D721Med (cell line): ENCODE measurements around the gene VPS13D.
A peak's percentile ranks its signal among the peaks of the same experiment; 100 is the strongest.

Experiments used
- DNase-seq: peaks from one replicate; pipeline ENCODE4 v3.0.0; 2011; ENCODE audit warnings: low spot score; ENCODE audit not compliant: insufficient read length
- FAIRE-seq: peaks from 2 replicates; lab custom pipeline; 2011; peaks lifted over from hg19 to GRCh38; lab: Jason Lieb, UNC
- TF ChIP-seq, protein P1 (sequence below): IDR thresholded peaks from 2 replicates; pipeline ENCODE4 v1.5.1; 2012; ENCODE audit warnings: mild to moderate bottlenecking, control low read depth; ENCODE audit not compliant: insufficient read depth; ENCODE audit errors: missing control alignments

The VPS13D gene

DNA sequence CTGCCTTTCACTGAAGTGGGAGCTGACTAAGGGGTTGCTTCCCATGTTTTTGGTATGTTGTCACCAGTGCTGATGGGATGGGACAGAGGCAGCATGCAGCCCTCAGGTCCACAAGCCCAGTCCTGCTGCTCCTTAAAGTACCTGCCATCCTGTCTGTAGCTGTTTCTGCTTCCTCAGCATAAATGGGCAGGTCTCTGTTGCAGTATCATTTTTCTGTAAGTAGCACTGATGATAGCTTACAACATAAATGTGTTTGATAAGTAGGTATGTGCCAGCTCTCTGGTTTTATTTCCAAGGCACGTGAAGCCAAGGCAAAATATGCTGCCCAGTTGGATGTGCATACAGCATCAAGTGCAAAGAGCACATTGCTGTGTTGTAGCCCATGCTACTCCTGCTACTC lies 173.0 kb downstream of the VPS13D start:
- DNase-seq = no peak
- no peak for FAIRE-seq
- TF ChIP-seq, protein P1, sequence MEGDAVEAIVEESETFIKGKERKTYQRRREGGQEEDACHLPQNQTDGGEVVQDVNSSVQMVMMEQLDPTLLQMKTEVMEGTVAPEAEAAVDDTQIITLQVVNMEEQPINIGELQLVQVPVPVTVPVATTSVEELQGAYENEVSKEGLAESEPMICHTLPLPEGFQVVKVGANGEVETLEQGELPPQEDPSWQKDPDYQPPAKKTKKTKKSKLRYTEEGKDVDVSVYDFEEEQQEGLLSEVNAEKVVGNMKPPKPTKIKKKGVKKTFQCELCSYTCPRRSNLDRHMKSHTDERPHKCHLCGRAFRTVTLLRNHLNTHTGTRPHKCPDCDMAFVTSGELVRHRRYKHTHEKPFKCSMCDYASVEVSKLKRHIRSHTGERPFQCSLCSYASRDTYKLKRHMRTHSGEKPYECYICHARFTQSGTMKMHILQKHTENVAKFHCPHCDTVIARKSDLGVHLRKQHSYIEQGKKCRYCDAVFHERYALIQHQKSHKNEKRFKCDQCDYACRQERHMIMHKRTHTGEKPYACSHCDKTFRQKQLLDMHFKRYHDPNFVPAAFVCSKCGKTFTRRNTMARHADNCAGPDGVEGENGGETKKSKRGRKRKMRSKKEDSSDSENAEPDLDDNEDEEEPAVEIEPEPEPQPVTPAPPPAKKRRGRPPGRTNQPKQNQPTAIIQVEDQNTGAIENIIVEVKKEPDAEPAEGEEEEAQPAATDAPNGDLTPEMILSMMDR = no peak

DNA sequence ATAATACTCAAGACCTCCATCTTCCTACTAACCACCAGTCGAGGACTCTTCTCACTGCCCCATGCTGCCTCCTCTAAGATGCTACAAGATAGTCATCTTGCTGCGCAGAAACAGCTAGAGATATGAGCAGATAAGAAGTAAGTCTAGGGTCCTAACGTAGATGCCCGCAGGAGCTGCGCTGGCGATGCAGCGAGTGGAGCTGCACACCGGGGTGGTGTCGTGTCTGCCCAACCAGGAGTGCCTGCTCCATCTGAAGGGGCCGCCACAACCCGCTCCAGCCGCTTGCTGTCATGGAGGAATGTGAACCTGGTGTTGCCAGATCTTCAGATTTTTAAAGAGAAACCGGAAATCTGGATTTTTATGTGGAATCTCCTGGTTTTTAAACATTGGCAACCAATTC lies 175.1 kb downstream of the VPS13D start:
- DNase-seq (no peak), FAIRE-seq (no peak)
- TF ChIP-seq, protein P1 = no peak

DNA sequence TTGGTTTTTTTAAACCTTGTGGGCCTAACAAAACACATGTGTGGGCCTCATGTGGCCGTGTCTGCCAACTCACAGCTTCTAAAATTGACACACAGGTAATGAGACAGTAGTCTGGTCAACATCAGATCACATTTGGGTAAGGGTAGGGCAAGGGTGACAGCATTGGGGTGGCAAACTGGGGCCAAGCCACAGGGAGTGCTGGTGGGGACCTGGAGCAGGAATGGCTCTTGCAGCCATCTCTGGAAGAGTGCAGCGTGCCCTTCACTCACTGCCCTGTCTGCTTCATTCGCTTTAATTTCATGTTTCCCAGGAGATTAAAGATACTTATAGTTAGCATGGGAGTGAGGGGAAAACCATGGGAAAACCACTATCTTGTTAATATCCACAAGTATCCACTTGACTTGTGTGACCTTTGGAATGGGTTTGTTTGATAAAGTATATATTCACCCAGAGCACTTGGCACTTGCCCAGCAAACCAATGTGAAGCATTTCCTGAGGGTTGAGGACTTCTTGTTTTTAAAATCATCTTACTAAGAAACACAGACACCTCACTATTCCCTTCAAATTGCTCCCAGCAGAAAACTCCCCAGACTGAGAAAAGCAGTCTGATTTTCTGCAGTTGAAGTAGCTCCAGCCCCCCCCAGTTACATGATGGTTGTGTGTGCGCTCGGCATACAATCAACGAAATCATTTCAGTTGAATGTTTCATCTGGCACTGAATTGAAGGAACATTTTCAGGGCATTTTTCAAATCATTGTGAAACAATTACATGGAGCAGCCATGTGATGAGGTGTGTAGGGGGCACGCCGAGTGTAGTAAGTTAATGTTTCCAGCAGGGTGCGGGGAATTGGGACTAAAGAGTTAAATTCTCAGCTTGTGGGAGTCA lies 175.7 kb downstream of the VPS13D start:
- TF ChIP-seq, protein P1 = no peak
- FAIRE-seq (no peak), DNase-seq (no peak)

DNA sequence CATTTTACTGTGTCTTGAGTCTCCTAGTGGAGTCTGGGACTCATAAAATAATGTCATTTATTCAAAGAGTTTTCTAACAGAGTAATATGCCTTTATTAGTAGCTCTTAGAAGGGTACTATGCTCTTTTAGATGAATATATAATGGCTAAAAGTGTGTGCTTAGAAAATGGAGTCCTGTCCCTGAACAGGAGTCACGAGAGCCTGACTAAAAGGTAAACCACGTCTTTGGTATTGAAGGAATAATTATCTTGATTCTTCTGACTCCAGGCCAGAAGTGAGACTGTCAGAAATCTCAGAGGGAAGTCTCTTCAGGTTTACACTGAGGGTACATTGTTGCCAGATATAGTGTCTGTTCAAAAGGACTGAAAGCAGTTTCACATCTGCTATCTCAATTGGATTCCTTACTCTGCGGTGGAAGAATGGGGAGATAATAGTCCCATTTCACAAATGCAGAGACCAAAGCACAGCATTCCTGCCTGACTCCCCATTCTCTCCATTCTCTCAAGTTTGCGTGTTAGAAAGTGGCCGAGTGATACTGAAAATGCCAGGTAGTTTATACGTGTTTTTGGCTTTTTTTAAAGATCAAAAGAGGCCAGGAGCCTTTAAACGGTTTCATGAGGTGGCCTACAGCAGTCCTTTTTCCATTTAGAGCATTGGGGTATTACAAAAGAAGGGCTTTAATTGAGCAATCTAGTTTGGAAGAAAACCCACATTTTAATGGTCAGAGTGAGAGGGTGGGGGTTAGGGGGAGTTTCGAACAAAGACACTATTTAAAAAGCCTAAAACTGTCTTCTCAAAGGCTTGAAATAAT lies 176.6 kb downstream of the VPS13D start:
- no peak for FAIRE-seq
- no peak for DNase-seq
- TF ChIP-seq, protein P1 = no peak

DNA sequence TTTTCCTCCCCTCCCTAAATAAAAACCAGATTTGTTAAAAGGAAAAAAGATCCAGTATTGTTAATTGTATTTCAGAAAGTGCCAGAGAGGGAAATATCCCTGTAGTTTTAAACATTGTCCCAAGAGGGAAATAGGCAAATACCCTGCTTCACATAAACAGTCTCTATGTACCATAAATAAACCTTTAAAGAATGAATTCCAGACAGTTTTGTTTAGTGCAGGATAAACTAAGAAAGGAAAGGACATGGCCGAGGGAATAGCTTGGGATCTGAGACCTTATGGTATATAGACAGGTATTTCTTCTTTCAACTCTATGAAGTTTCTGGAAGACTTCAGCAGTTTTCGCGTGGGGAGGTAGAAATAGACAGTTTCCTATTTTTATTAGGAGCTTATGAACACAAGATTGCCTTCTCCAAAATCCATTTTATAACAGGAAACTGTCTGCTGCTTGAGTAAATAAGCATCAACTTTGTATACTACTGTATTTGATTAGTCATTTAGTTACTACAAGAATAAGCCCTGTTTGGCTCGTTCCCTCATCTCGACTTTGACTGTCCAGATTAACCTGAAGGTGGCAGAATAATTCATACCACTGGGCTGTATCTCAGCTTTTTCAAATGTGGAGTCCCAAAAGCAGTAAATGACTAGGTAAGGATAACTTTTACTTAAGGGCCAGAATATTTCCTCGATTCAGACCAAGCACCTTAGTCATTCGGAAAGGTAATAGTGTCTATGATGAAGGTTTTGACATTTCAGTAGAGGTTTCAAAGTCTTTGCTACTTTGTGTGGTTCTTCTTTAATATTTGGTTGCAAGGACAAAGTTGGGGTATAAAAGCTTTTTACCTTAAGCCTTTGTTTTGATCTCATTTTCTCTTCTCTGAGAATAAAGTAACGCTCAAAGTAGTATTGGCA lies 177.5 kb downstream of the VPS13D start:
- DNase-seq = no peak
- no peak for FAIRE-seq
- TF ChIP-seq, protein P1 = peak; percentile 9

DNA sequence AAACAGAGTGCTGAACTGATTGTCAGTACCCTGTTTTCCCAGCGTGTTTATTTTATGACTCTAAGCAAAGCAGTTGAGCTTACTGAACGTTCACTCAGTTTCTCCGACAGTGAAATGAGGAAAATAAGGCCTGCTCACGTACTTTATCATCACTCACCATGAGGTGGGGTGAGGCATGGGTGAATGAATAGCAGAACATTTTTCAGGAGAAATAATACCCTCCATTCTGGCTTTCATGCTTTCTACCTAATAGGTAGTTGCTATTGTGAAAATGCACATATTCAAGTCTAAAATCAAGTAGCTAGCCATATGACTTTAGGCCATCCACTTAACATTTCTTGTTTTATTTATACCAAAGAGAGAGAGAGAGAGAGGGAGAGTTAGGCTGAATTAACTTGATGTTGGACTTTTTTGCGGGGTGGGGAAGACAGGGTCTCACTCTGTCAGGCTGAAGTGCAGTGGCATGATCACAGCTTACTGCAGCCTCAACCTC lies 178.2 kb downstream of the VPS13D start:
- TF ChIP-seq, protein P1 = no peak
- DNase-seq (no peak), FAIRE-seq (no peak)
